ENCODE data around the gene CYP4F11.
"Not testable (repeated sequence)": the region's sequence is repeated elsewhere in the genome, so short reads cannot be mapped to it uniquely, and the experiment has no call there.

The CYP4F11 gene

GRCh38 chr19:15919243-15919642 is 15.1 kb downstream of the CYP4F11 start:
- no peak for DNase-seq

DNA sequence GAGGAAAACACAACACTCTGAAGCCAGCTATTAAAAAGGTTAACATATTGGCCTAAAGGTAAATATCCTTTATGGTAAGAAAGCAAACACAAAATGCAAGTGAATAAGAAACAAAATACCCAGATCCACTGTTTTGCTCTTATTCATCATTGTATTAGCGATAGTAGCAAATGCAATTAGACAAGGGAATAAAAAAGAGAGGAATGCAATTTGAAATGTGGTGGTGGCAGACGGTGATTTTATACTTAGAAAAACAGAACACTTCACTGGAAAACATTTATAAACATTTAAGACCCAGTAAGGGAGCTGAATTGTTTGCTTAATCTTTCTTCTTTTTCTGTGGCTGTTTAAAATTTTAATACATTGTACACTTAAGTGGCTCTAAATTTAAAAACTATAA is 19.2 kb downstream of the CYP4F11 start:
- no peak for DNase-seq

DNA sequence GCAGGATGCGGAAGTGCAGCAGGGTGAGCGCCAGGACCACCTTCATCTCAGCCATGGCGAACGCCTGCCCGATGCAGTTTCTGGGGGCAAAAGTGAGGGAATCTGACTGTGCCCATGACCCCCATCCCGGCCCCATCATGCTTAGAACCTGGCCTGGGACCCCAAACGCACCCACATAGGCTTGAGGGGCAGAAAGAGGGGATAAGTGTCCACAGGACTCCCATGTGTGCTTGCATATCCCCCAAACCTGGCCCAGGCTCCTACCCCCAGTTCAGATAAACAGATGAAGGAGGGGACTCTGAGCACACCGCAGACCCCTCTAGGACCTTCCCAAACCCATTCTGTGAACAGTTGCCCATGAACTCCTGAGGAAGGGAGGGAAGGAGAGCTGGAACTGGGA is 20.5 kb downstream of the CYP4F11 start:
- no peak for DNase-seq

DNA sequence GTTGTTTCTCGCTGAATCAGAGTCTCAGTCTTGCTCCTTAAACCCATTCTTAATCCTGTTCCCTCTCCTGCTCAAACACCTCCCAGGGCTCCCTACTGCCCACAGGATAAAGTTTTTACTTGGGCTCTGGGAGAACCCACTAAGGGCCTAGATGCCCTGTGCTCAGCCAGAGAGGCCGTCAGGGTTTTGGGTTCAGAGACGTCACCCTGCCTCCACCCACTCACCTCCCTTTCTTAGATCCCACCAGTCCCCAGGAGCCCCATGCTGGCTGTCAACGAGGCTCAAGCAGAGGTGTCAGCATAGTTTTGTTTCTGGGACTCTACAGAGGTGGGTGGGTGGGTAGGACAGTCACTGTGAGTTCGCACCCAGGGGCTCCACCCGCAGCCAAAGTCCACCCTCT is 20.9 kb downstream of the CYP4F11 start:
- DNase-seq, result no peak

GRCh38 chr19:15911599-15912235 is 22.6 kb downstream of the CYP4F11 start:
- no peak for DNase-seq

DNA sequence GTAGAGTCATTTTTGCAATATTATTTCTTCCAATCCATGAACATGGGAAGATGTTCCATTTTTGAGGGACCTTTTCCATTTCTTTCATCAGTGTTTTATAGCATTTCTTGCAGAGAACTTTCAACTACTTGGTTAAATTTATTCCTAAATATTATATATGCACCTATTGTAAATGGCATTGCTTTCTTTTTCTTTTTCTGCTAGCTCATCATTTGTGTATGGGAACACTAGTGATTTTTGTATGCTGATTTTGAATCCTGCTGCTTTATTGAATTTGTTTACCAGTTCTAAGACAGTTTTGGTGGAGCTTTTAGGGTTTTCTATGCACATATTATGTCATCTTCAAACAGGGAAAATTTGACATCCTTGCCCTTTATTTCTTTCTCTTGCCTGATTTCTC is 29.3 kb downstream of the CYP4F11 start:
- no peak for DNase-seq

DNA sequence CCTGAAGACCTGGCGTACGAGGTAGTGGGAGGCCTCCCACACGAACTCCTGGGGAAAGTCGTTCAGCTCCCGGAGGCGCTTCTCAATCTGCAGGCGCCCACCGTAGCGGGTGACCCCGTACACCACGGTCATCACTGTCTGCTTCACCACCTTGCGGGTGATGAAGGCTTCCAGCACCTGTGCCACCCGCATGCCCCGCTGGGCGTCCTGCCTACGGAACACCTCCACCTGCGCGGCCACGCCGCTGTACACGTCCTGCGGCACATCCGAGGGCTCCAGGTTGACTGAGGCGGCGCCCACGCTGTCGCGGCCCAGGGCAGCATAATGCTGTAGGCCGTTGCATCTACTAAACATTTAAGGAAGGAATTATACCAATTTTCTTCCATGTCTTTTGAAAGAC is 31.4 kb downstream of the CYP4F11 start:
- DNase-seq, result not testable (repeated sequence)

- peak; percentile 46 for DNase-seq
These were observed 32.1 kb downstream of the CYP4F11 start for GRCh38 chr19:15902254-15902653.

GRCh38 chr19:15900504-15900903 is 33.8 kb downstream of the CYP4F11 start:
- DNase-seq, result no peak

DNA sequence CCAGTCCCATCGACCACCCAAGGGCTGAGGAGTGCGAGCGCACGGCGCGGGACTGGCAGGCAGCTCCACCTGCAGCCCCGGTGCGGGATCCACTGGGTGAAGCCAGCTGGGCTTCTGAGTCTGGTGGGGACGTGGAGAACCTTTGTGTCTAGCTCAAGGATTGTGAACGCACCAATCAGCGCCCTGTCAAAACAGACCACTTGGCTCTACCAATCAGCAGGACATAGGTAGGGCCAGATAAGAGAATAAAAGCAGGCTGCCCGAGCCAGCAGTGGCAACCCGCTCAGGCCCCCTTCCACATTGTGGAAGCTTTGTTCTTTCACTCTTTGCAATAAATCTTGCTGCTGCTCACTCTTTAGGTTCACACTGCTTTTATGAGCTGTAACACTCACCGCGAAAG is 34.3 kb downstream of the CYP4F11 start:
- DNase-seq, result not testable (repeated sequence)

GRCh38 chr19:15899561-15899960 is 34.8 kb downstream of the CYP4F11 start:
- not testable (repeated sequence) for DNase-seq

- no peak for DNase-seq
These were observed 36.5 kb downstream of the CYP4F11 start, which contains the start of gene CYP4F2 for GRCh38 chr19:15897738-15898276. CYP4F2 (minus strand) TSS chr19:15898074; CDS start chr19:15897611, 463 bp downstream.

- DNase-seq, result no peak
These were observed 37.1 kb downstream of the CYP4F11 start for GRCh38 chr19:15897026-15897737.

GRCh38 chr19:15895876-15896430 is 38.4 kb downstream of the CYP4F11 start:
- no peak for DNase-seq

DNA sequence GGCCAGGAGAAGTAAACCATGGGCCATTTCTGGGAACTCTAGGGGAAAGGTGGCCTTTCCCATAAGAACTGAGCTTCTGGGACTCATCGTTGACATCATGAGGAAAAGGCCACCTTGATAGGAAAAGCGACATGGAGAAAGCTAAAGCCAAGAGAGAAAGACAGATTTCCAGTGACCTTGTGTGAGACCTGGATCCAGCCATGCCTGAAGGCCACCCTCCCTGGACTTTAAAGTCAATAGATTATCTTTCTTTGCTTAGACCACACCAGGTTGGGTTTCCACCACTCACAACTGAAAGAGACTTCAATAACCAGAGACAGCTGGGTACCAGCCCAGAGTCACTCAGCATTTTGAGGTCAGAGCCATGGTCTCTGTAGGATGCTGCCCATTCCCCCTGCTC is 40.0 kb downstream of the CYP4F11 start:
- no peak for DNase-seq

- DNase-seq, result no peak
These were observed 40.9 kb downstream of the CYP4F11 start for GRCh38 chr19:15893477-15893876.

DNA sequence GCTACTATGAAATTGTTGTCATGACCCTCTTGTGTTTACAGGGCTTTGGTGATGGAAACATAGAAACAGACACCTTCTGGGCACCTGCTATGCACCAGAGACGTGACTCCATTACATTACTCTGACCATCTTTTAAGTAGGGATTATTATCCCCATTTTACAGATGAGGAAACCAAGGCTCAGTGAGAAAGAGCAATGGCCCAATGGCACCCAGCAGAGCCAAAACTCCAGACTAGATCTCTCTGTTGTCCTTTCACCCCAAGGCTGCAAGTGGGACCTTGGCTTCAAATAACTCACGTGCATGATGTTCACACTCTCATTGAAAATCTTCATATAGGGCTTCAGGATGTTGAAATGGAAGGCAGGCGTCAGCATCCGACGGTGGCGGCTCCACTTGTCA is 42.3 kb downstream of the CYP4F11 start:
- no peak for DNase-seq

DNA sequence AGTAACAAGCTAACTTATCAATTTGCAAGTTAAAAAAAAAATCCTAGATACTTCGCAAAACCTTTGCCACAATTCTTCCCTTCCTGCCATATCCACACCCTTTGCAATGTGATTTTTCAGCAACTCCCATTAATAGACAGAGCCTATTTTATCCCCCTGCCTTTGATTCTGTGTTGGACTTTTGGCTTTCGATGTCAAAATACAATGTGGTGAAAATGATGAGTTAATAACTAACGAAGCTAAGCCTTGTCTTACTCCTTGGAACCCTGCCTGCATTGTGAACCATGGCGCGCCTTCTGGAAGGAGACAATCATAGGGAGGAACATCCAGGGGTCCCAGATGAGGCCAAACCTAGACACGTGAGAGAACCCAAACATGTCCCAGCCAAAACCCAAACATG is 42.9 kb downstream of the CYP4F11 start:
- DNase-seq, result no peak

- DNase-seq, result not testable (repeated sequence)
These were observed 45.0 kb downstream of the CYP4F11 start for GRCh38 chr19:15889339-15889738.

- no peak for DNase-seq
These were observed 48.4 kb downstream of the CYP4F11 start for GRCh38 chr19:15885919-15886318.

DNA sequence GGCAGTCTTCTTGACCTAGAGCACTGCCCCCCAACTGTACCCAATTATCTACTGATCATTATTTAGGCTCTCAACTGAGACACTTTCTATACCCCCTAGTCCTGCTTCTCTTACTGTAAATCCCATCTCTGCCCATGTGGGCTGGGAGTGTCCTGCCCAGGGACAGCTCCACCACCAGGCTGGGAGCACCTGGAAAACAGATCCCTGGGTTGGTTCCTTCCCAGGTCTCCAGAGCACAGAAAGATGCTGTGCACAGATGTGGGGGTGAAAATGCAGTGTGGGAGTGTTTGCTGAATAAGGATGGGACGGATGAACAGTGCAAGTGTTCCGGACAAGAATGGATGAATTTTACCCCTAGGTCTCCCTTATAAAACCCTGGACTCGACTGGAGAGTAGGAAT is 49.2 kb downstream of the CYP4F11 start:
- DNase-seq, result no peak

DNA sequence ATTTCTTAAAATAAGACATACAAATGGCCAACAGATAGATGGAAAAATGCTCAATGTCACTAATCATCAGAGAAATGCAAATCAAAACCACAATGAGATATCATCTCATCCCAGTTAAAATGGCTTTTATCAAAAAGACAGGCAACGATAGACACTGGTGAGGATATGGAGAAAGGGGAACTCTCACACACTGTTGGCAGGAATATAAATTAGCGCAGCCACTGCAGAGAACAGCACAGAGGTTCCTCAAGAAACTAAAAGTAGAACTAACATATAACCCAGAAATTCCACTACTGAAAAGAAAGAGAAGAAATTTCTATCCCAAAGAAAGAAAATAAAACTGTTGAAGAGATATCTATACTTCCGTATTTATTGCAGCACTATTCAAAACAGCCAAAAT is 51.0 kb downstream of the CYP4F11 start:
- DNase-seq, result not testable (repeated sequence)

DNA sequence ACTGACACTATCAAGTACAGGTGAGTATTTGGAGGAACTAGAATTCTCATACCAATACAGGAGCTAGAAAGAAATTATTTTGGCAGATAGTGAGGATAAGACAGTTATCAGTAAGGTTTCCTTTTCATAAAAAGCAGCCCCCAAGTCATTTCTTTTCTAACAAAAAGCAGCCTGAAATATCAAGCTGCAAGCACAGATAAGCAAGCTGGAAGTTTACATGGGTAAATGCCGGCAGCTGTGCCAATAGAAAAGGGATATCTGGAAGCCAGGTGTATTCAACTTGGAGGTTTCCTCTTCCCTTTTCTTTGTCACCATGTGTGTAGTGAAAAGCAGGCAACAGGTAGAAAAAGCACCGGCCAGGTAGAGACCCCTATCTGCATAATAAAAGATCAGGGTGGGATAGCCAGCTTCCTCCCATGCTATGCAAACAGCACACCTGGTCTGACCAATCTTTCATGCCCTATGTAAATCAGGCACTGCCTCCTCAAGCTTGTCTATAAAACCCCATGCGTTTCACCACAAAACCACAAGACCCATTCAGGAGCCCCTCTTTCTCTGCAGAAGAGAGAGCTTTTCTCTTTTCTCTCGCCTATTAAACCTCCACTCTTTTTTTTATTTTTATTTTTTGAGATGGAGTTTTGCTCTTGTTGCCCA is 59.4 kb downstream of the CYP4F11 start:
- DNase-seq, result no peak

DNA sequence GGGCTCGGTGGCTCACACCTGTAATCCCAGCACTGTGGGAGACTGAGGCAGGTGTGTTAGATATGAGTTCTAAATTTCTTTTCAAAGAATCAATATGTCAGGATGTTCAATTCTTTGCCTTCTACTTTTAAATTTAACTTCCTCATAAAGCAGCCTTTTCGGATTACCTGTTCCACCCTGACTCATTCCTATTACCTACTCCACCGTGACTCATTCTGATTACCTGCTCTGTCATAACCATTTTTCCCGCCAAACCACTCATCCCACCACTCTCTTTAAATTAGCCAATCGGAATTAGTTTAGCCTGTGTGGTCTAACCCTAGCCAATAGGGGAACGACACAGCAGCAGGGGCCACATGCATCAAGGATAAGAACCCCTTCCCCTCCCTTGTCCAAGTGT is 60.6 kb downstream of the CYP4F11 start:
- DNase-seq, result not testable (repeated sequence)
